ENCODE results near the gene ADD2.

GRCh38 chr2:70646420-70646818 is 121.6 kb downstream of the ADD2 start:
- TF ChIP-seq ARNTL (CRISPR knock-in tag; IDR thresholded peaks at IDR 0.05; ENCODE audit: borderline replicate concordance, low read depth) (no peak), PATZ1 (CRISPR knock-in tag; IDR thresholded peaks at IDR 0.05; ENCODE audit: borderline replicate concordance) (no peak)

Data from SK-N-SH treated with all-trans-retinoic acid at 6 μM for 48 hours (cell line).